MCF 10A (cell line): ENCODE measurements around the gene MLLT3. TPM values are rescaled to one million over a fixed set of nuclear protein-coding genes. Genes with fewer than 3 reads are reported as not detected.

ENCODE experiments used
- BruUV-seq: library from RNA; stranded (reverse); fragments of 400-500 nt; replicated peaks from 2 replicates; lab custom pipeline; 2021; lab: Mats Ljungman, UMichigan
- CTCF ChIA-PET: fragments of 300-600 bp; sonication (Branson Sonifier 250); formaldehyde crosslinking; extraction: SDS; loops from one replicate; lab custom pipeline; 2021; ENCODE audit warnings: antibody characterized with exemption, inconsistent platforms; lab: Yijun Ruan, JAX
- POLR2A ChIA-PET: fragments of 300-600, 350-650 bp; sonication (Branson Sonifier 250); formaldehyde crosslinking; extraction: SDS; loops from one replicate; lab custom pipeline; 2020; ENCODE audit warnings: antibody characterized with exemption, inconsistent platforms; lab: Yijun Ruan, JAX
- DNase-seq: peaks from one replicate; pipeline ENCODE4 v3.0.0-alpha.2; 2018; ENCODE audit not compliant: unreplicated experiment
- H3K27ac Mint-ChIP-seq: one replicate; pipeline ENCODE4 v1.8.0; 2022; ENCODE audit warnings: mild to moderate bottlenecking, low read depth, mixed read lengths; ENCODE audit not compliant: unreplicated experiment
- H3K27me3 Mint-ChIP-seq: one replicate; pipeline ENCODE4 v1.8.0; 2022; ENCODE audit warnings: mixed read lengths; ENCODE audit not compliant: insufficient read depth, unreplicated experiment
- H3K36me3 Mint-ChIP-seq: one replicate; pipeline ENCODE4 v1.8.0; 2022; ENCODE audit warnings: mild to moderate bottlenecking, moderate library complexity, mixed read lengths; ENCODE audit not compliant: insufficient read depth, unreplicated experiment
- H3K4me1 Mint-ChIP-seq: one replicate; pipeline ENCODE4 v1.8.0; 2022; ENCODE audit warnings: mixed read lengths; ENCODE audit not compliant: insufficient read depth, unreplicated experiment
- H3K4me3 Mint-ChIP-seq: one replicate; pipeline ENCODE4 v1.8.0; 2022; ENCODE audit warnings: mild to moderate bottlenecking, moderate library complexity, mixed read lengths; ENCODE audit not compliant: unreplicated experiment
- H3K9me3 Mint-ChIP-seq: one replicate; pipeline ENCODE4 v1.8.0; 2022; ENCODE audit warnings: mixed read lengths; ENCODE audit not compliant: unreplicated experiment
- CTCF ChIP-seq: fragments of 200-600 bp; IDR thresholded peaks from one replicate; pipeline ENCODE4 v1.8.0; 2022; ENCODE audit warnings: antibody characterized with exemption, mild to moderate bottlenecking; ENCODE audit not compliant: unreplicated experiment
- intact Hi-C: fragments of 100-400 bp; cut with micrococcal nuclease; formaldehyde crosslinking; loops from 2 replicates; pipeline ENCODE4 v1.14.1; 2022
- total RNA-seq: library from RNA; stranded (reverse); gene quantifications from 2 replicates; pipeline ENCODE4 v1.2.3, GENCODE V29; 2022

MLLT3 gene
- total RNA-seq, 1 experiment from 2014 or later = 1.2 TPM

GRCh38 chr9:20566401-20566800 lies 55.9 kb downstream of the MLLT3 start:
- H3K27ac Mint-ChIP-seq = no peak overlapping the region
- H3K4me1 Mint-ChIP-seq = no peaks in the 10 kb centered on the region
- ChIA-PET CTCF (interaction anchor here (0.6 kb wide), 1 partner anchor 607 kb away, joined by 5 read pairs; no protein-coding TSS in a partner anchor), POLR2A (no interaction called here)
- no TSS peak for BruUV-seq
- intact Hi-C loops = no loop called here
- no peaks in the 10 kb centered on the region for H3K9me3 Mint-ChIP-seq
- no peaks in the 10 kb centered on the region for H3K36me3 Mint-ChIP-seq
- DNase-seq = no peak
- no peak for TF ChIP-seq CTCF
- H3K4me3 Mint-ChIP-seq = no peak overlapping the region
- peaks cover 20% of the 10 kb centered on the region for H3K27me3 Mint-ChIP-seq

GRCh38 chr9:20564650-20565049 lies 57.6 kb downstream of the MLLT3 start:
- DNase-seq = no peak
- POLR2A ChIA-PET = no interaction called here
- no peaks in the 10 kb centered on the region for H3K4me1 Mint-ChIP-seq
- no peak overlapping the region for H3K27ac Mint-ChIP-seq
- H3K36me3 Mint-ChIP-seq = no peaks in the 10 kb centered on the region
- CTCF ChIA-PET = no interaction called here
- H3K27me3 Mint-ChIP-seq = peaks cover 20% of the 10 kb centered on the region
- intact Hi-C loops = no loop called here
- no peaks in the 10 kb centered on the region for H3K9me3 Mint-ChIP-seq
- BruUV-seq = no TSS peak
- no peak for TF ChIP-seq CTCF
- no peak overlapping the region for H3K4me3 Mint-ChIP-seq

- intact Hi-C loops = no loop called here
- no peak overlapping the region for H3K4me3 Mint-ChIP-seq
- H3K36me3 Mint-ChIP-seq = no peaks in the 10 kb centered on the region
- H3K9me3 Mint-ChIP-seq = no peaks in the 10 kb centered on the region
- H3K27me3 Mint-ChIP-seq = peaks cover 22% of the 10 kb centered on the region
- no TSS peak for BruUV-seq
- no peaks in the 10 kb centered on the region for H3K4me1 Mint-ChIP-seq
- TF ChIP-seq CTCF = no peak
- no peak overlapping the region for H3K27ac Mint-ChIP-seq
- no peak for DNase-seq
- CTCF ChIA-PET = interaction anchor here (0.6 kb wide), 1 partner anchor 1072 kb away, joined by 4 read pairs; no protein-coding TSS in a partner anchor
- POLR2A ChIA-PET = no interaction called here
Measured at GRCh38 chr9:20563917-20564316, 58.4 kb downstream of the MLLT3 start.

GRCh38 chr9:20562051-20562450 lies 60.2 kb downstream of the MLLT3 start:
- no peak for TF ChIP-seq CTCF
- no peak overlapping the region for H3K27ac Mint-ChIP-seq
- no TSS peak for BruUV-seq

More at GRCh38 chr9:20562051-20562450, 60.2 kb downstream of the MLLT3 start:
- CTCF ChIA-PET = no interaction called here
- no peak for DNase-seq
- POLR2A ChIA-PET = interaction anchor here (0.7 kb wide), 1 partner anchor 372 kb away, joined by 3 read pairs; no protein-coding TSS in a partner anchor
- Mint-ChIP-seq H3K27me3 (peaks cover 40% of the 10 kb centered on the region), H3K9me3 (no peaks in the 10 kb centered on the region), H3K36me3 (no peaks in the 10 kb centered on the region), H3K4me1 (no peaks in the 10 kb centered on the region), H3K4me3 (no peak overlapping the region)
- intact Hi-C loops = no loop called here
